ENCODE results near the gene AARS2.

AARS2 gene

GRCh38 chr6:44338228-44339122 lies 25.3 kb upstream of the AARS2 start:
- no peak for TF ChIP-seq GATA3 (IDR thresholded peaks at IDR 0.05; ENCODE audit: low read depth, low read length)
- TF ChIP-seq GATA2 (IDR thresholded peaks at IDR 0.05; ENCODE audit: low read depth, low read length), result no peak

DNA sequence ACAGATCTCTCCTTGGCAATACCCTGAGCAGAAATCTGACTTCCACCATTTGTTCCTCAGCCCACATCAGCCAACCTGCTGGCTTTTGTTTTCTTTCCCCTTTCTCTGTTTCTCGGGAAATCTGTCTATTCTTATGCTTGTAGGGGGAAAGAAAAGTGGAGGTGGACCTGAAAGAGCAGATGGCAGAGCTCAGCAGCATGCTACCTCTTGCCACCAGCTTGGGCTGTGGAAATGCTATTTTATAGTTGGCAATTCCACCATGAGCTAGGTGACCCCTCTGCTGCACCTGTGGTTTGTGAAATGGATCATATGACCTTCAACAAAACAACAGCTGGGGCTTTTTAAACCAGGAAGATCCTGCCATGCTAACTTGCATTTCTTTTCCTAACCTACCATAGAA lies 22.5 kb upstream of the AARS2 start:
- TF ChIP-seq GATA2 (IDR thresholded peaks at IDR 0.05; ENCODE audit: low read depth, low read length) (no peak), GATA3 (IDR thresholded peaks at IDR 0.05; ENCODE audit: low read depth, low read length) (no peak)

GRCh38 chr6:44333942-44334341 lies 20.8 kb upstream of the AARS2 start:
- TF ChIP-seq GATA2 (IDR thresholded peaks at IDR 0.05; ENCODE audit: low read depth, low read length) (no peak), GATA3 (IDR thresholded peaks at IDR 0.05; ENCODE audit: low read depth, low read length) (no peak)

GRCh38 chr6:44333273-44333919 lies 20.2 kb upstream of the AARS2 start:
- TF ChIP-seq GATA3 (IDR thresholded peaks at IDR 0.05; ENCODE audit: low read depth, low read length), result no peak
- TF ChIP-seq GATA2 (IDR thresholded peaks at IDR 0.05; ENCODE audit: low read depth, low read length), result no peak

DNA sequence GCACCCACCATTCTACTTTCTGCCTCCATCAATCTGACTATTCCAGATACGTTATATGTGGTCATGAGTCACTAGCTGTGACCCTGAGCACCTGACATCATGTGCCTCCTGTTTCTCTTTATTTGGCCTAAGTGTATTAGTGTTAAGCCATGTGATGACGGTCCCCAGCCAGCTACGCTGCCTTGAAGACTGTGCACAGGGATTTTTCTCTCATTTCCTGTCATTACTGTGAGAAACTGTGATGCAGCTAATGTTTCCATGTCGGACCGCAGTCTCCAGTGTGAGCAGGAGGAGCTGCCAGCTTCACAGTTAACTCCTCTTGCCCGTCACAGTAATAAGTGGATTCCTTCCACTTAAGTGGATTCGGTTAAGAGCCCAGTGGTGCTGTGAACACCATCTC lies 19.4 kb upstream of the AARS2 start:
- TF ChIP-seq GATA3 (IDR thresholded peaks at IDR 0.05; ENCODE audit: low read depth, low read length) (no peak), GATA2 (IDR thresholded peaks at IDR 0.05; ENCODE audit: low read depth, low read length) (no peak)

- TF ChIP-seq GATA2 (IDR thresholded peaks at IDR 0.05; ENCODE audit: low read depth, low read length) (no peak), GATA3 (IDR thresholded peaks at IDR 0.05; ENCODE audit: low read depth, low read length) (no peak)
Measured at GRCh38 chr6:44329858-44330257, 16.7 kb upstream of the AARS2 start.

- TF ChIP-seq GATA3 (IDR thresholded peaks at IDR 0.05; ENCODE audit: low read depth, low read length), result no peak
- no peak for TF ChIP-seq GATA2 (IDR thresholded peaks at IDR 0.05; ENCODE audit: low read depth, low read length)
Measured at GRCh38 chr6:44327760-44328159, 14.6 kb upstream of the AARS2 start.

- TF ChIP-seq GATA3 (IDR thresholded peaks at IDR 0.05; ENCODE audit: low read depth, low read length) (no peak), GATA2 (IDR thresholded peaks at IDR 0.05; ENCODE audit: low read depth, low read length) (no peak)
Measured at GRCh38 chr6:44327096-44327495, 13.9 kb upstream of the AARS2 start.

GRCh38 chr6:44321210-44321609 lies 8.1 kb upstream of the AARS2 start:
- TF ChIP-seq GATA3 (IDR thresholded peaks at IDR 0.05; ENCODE audit: low read depth, low read length) (no peak), GATA2 (IDR thresholded peaks at IDR 0.05; ENCODE audit: low read depth, low read length) (no peak)

DNA sequence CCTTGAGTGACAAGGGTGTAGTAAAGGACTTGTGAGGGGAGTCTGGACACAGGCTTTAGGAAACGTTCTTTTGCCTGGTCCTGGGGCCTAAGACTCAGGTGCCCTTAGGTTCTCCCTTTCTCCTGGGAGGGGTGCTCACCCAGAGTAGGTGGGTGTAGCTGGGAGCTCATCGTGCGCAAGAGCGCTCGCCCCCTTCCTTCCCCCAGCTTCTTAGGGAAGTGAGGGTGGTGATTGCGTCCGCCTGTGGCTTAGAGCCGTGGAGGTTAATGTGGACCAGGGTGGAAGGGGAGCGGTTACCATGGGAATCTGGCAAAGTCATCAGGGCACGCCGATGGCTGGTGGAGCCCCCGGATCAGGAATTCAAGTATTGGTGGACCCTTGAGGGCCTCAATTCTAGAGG lies 3.3 kb upstream of the AARS2 start:
- TF ChIP-seq GATA2 (IDR thresholded peaks at IDR 0.05; ENCODE audit: low read depth, low read length), result no peak
- no peak for TF ChIP-seq GATA3 (IDR thresholded peaks at IDR 0.05; ENCODE audit: low read depth, low read length)

GRCh38 chr6:44315951-44316350 lies 2.8 kb upstream of the AARS2 start:
- no peak for TF ChIP-seq GATA3 (IDR thresholded peaks at IDR 0.05; ENCODE audit: low read depth, low read length)
- TF ChIP-seq GATA2 (IDR thresholded peaks at IDR 0.05; ENCODE audit: low read depth, low read length), result no peak

- TF ChIP-seq GATA2 (IDR thresholded peaks at IDR 0.05; ENCODE audit: low read depth, low read length) (no peak), GATA3 (IDR thresholded peaks at IDR 0.05; ENCODE audit: low read depth, low read length) (no peak)
Measured at GRCh38 chr6:44315516-44315915, 2.4 kb upstream of the AARS2 start.

DNA sequence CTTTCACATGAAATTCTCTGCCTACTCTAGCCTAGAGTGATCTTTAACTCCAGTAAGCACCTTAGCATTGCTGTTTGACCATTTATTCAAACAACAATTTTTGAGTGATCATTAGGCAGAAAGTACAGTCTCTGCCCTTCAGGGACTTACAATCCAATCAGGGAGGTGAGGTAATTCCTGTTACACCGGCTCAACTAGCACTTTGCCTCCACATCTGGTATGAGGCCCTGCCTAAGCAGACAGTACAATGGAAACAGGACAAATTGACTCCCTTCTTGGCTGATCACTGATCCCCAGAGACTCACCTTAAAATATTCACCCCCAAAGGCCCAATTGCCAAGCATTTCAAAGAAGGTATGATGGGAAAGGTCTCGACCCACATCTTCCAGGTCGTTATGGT lies 1.4 kb downstream of the AARS2 start:
- TF ChIP-seq GATA2 (IDR thresholded peaks at IDR 0.05; ENCODE audit: low read depth, low read length) (no peak), GATA3 (IDR thresholded peaks at IDR 0.05; ENCODE audit: low read depth, low read length) (no peak)

DNA sequence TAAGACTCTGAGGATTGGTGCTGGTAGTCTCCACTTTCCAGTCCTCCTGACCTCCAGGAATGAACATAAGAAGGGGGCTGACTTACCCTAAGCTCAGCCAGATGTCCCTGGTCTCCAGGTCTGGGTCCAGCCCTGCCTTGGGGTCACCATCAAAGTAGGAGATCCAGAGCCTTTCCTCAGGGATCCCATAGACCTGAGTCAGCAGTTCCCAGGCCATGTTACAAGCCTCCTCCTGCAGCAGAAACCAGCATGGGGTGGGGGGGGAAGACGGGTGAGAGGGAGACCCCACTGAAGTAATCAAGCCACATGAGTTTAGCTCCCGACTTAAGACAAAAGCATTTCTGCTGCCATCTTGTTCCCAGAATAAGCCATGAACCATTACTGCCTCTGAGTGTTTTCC lies 1.8 kb downstream of the AARS2 start:
- TF ChIP-seq GATA3 (IDR thresholded peaks at IDR 0.05; ENCODE audit: low read depth, low read length), result no peak
- no peak for TF ChIP-seq GATA2 (IDR thresholded peaks at IDR 0.05; ENCODE audit: low read depth, low read length)

DNA sequence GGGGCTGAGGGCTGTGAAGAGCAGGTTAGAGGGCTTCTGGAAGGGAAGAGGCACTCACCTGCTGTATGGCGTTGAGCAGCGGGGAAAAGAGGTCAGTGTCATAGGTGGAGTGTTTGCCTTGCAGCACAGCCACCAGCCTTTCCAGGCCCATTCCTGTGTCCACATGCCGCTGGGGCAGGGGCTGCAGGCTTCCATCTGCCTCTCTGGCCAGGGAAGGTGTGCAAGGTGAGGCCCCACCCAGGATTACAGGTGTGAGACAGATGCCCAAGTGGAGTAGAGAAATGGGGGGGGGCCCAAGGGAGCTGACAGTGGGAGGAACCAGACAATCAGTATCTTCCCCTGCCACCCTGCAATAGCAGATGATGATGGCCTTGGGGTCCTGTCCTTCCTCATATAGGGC lies 2.9 kb downstream of the AARS2 start:
- no peak for TF ChIP-seq GATA2 (IDR thresholded peaks at IDR 0.05; ENCODE audit: low read depth, low read length)
- no peak for TF ChIP-seq GATA3 (IDR thresholded peaks at IDR 0.05; ENCODE audit: low read depth, low read length)

Data from SH-SY5Y (cell line).